GM19324 (cell line): ENCODE results near the gene IRAK3.

Experiments used
- ATAC-seq: cut with Tn5 transposase; IDR thresholded peaks from one replicate; pipeline ENCODE4 v1.9.1; 2021; ENCODE audit warnings: mild to moderate bottlenecking, moderate library complexity; ENCODE audit not compliant: unreplicated experiment, low FRiP score

Gene IRAK3

DNA sequence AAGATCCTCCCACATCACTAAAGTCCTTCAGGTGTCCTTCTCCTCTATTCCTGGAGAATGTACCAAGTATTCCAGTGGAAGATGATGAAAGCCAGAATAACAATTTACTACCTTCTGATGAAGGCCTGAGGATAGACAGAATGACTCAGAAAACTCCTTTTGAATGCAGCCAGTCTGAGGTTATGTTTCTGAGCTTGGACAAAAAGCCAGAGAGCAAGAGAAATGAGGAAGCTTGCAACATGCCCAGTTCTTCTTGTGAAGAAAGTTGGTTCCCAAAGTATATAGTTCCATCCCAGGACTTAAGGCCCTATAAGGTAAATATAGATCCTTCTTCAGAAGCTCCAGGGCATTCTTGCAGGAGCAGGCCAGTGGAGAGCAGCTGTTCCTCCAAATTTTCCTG is 58.7 kb downstream of the IRAK3 start:
- ATAC-seq = no peak

DNA sequence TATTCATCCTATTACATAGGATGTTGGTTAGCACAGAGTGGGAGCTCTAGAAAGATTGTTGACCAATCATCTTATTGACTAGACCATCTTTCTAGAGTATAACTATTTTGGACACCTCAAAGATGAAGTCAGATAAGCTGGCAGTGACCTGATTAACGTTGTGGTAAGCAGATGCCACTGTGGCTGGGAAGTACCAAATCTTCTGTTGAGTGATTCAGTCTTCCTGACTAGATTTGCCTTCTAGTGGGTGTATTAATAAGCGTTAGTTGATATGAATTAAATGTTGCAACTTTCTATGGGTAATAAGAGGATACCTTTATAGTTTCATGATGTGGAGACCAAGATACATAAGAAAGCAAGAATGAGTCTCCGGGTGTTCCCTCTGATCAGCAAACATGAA is 62.0 kb downstream of the IRAK3 start:
- no peak for ATAC-seq

DNA sequence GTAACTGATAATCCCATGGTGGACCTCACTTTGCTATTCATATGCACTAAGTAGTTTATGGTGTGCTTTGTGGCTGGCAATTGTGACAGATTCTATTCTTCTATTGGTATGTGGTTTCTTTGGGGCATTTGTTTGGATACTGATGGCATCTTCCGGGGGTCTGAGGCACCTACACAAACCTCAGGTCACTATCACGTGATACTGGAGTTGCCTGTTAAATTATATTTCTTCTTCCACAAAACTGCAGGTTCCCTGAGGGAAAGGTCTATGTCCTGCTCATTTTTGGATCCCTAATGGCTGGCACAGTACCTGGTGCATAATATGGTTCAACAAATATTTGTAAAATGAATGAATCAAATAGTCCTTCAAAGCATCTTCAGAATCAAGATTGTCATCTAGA is 63.8 kb downstream of the IRAK3 start:
- ATAC-seq = no peak

DNA sequence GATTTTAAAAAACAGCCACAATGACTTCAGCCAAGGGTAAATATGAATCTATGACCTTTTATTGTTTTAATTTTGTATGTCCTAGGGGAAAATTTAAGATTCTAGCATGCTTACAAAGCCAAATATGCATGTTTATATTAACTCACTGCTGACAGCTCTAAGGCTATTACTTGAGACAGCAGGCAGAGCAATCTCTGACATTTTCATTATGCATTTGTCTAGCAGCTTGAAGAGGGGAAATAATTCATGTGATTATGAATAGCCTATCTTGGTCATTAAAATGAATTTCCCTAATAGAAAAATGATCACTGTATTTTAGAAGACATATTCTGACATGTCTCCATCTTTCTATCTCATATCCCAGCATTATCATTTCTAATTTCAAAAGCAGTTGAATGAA is 66.7 kb downstream of the IRAK3 start:
- ATAC-seq = no peak

DNA sequence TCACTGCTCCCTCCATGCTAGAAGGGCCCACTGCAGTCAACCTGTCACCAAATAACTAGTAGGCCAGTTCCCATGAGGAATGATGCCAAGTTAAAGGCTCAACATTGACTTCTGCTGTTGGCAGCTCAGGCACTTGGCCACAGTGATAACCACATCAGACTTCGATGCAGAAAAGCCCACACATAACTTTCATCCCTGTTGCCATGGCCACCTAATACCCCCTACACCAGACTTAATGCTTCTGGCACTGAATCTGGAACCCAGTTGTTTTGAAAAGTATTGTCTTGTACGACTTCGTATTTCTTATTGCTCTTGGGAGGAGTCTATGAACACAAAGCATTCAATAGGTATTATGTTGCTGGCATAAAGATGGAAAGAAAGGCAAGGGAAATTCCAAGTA is 69.0 kb downstream of the IRAK3 start:
- no peak for ATAC-seq

DNA sequence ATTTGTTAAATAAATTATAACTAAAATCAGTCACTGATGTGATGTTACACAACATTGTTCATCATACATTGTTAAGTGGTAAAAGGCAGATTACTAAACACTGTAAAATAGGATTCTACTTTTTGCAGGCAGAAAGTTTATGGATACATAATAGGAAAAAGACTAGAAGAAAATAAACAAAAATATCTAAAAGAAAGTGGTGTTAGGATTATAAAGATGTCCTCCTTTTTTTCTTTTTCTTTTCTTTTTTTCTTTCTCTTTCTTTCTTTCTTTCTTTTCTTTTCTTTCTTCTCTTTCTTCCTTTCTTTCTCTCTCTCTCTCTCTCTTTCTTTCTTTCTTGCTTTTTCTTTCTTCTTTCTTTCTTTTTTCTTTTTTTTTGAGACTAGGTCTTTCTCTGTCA is 73.7 kb downstream of the IRAK3 start:
- no peak for ATAC-seq

DNA sequence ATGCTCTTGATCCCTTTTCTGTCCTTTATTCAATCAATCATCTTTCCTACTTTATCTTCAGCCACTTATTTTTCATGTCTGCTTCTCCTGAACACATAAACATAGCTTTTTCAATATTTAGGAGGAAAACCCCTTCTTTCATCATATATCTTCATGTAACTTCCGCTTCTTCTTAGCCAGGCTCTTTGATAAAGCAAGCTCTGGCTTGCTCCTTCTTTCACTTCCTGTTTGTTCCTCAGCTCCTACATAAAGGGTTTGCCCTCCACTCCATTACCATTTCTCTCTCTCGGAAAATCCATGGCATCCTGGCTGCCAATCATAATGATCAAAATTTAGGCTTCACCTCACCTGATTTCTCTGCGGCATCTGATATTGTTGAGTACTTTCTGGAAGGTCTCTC is 79.5 kb downstream of the IRAK3 start:
- ATAC-seq = no peak

DNA sequence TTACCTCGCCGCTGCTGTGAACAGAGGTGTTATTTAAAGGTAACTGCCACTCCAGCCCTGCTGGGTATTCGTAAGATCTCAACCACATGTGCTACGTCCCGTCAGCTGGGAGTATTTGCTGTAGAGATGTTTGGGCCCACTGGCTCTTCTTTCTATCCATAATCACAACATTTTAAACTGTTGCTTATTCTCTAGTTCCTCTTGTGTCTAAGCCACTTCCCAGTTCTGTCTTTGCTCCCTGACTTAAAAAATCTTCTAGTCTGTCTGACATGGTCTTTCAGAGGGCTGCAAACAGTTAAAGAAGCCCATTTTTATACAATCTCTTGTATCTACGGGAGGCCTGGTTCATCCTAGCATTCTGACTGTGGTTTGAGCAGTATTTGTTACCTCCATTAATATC is 80.1 kb downstream of the IRAK3 start:
- ATAC-seq = no peak

DNA sequence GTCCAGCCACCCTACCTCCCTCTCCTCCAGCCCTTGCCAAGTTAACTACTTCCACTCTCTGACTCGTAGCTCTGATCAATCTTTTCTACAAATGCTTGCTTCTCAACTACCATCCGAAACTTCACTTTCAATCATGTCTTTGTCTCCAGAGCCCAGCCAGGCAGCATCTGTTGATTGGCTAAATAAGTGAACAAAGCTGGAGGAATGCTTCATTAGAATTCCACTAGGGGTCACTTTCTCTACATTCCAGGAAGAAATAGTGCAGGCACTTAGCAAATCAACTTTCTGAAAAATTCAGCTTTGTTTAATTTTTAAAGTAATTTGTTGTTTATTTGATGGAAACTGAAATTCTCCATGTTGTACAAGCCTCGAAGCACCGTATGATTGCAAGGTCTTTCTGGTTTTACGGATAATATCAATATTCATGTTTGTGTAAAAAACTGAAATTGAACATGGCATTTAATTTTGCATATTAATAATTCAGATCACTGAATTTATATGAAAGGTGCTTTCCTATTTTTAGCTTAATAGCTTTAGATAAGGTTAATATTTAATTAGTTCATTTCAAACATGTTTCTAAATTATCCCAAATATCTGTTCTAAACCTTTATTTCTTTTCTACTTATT is 80.9 kb downstream of the IRAK3 start:
- no peak for ATAC-seq

DNA sequence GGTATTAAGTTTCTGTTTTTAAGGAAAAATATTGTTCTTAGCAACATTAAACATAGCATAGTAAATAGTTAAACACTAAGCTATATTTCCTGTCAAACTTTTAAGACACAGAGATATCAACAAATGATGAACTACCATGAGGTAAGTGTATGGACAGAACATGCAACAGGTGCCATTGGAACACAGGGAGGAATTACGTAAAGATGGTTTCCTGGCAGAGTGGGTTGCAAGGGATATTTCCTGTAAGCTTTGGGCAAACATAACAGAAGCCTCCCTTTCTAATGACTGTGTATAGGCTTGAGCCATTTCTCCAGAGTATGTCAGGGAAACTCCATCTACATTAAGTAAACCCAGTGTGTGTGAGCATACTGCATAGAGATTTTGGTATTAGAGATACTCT is 81.6 kb downstream of the IRAK3 start:
- no peak for ATAC-seq

DNA sequence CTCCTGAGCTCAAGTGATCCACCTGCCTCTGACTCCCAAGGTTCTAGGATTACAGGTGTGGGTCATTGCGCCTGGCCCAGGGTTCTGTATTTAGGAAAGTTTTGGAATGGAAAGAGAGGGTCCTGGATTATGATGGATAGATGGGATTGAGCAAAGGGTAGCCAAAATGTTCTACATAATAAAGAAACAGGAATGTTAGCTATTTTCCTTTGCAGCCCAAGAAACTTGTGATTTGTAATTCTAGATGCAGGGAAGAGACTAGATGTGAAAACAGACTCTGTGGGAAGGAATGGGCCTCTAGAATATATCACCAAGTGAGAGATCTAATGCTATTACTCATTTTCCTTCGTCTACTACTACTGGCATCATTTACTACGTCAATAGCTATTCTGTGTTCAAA is 83.6 kb downstream of the IRAK3 start:
- no peak for ATAC-seq

DNA sequence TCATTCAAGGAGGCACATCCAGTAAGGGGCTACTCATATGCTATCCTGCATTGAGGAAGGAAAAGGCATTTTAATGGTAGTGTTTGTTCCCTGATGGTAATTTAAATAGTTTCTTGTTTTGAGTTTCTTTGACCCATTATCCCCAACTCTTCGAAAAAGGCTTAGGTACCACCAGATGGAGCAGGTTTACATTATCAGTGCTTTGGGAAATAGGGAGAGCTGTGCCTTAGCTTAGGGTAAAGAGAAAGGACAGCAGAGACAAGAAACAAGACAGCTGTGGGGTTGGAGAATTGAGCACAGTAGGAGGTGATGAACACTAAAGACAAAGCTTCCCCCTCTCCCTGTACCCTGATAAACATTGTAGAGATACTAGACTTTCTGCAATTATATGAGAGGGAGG is 84.1 kb downstream of the IRAK3 start:
- no peak for ATAC-seq

DNA sequence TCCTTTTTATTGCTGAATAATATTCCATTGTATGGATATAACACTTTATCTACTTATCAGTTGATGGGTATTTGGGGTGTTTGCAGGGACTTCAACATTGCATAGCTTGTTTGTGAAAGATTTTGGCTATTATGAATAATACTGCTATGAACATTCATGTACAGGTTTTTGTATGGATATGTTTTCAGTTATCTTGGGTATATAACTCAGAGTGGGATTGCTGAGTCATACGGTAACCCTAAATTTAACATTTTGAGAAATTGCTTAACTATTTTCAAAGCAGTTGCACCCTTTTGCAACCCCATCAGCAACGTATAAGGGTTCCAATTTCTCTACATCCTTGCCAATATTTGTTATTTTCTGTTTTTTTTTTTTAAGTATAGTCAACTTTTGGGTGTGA is 86.0 kb downstream of the IRAK3 start:
- no peak for ATAC-seq

DNA sequence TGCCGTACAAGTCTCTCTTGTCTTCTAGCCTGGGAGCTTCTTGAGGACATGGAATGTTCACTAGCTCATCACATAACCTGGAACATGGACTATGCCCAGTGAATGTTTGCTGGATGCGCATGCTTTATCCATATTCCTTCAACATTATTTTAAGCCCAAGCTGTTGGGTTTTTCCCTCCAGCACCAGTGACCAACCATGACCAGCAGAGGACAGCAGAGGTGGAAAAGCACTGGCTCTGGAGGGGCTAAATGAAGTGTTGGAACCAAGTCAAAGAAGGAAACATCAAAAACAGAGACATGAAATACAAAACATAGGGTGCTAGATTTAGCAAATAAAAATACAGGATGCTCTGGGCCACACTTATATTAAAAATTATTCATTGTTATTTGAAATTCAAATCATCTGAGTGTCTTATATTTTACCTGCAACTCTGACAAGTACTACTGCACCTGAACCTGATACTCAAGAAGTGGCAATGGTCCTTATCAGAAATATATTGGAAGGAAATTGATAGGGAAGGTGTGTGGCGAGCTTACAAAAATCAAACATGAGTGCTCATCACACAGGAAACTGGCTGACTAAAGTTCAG is 90.2 kb downstream of the IRAK3 start:
- ATAC-seq = no peak

DNA sequence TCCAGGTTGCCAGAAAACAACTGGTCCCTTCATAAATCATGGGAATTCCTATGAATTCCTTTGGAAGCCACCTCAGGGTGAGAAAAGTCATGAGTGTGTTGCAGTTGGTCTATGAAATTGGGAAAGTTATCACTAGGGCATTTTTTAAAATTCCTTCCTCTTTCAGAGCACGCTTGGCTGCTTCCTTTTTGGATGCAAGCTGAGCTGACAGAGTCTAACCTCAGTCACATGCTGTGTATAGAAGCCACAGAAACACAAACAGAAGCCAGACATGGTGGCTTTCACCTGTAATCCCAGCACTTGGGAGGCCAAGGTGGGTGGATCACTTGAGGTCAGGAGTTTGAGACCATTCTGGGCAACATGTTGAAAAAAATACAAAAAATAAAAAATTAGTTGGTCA is 91.5 kb downstream of the IRAK3 start:
- ATAC-seq = no peak

DNA sequence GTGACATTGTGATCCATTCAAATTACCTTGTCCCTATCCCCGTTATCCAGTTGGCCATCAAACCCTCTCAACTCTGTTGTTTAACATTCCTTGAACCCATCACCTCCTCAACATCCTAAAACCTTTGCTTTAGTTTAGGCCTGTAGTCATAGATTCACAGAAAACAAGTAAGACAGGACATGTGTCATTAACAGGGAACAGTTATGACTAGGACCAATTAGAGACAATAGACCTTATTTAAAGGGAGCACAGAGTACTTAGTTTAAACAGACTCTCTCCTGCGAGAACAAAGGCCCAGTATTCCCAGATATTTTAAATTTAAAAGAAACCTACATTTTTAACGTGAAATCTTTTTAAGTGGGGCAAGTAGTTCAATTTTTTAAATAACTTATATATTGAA is 93.2 kb downstream of the IRAK3 start:
- no peak for ATAC-seq

DNA sequence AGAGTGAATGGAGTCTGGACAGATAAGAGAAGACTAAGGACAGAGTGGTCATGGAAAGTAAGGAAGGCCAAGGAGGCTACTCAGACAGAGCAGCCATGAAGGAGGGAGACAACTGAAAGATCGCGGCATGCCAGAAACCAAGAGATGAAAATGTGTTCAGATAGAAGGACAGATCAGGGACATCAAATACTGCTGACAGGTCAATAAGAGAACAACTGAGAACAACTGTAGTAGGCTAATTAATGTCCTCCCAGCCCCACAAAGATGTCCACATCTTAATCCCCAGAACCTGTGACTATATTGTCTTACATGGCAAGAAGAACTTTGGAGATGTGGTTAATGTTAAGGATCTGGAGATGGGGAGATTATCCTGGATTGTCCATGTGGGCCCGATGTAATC is 98.3 kb downstream of the IRAK3 start:
- no peak for ATAC-seq

DNA sequence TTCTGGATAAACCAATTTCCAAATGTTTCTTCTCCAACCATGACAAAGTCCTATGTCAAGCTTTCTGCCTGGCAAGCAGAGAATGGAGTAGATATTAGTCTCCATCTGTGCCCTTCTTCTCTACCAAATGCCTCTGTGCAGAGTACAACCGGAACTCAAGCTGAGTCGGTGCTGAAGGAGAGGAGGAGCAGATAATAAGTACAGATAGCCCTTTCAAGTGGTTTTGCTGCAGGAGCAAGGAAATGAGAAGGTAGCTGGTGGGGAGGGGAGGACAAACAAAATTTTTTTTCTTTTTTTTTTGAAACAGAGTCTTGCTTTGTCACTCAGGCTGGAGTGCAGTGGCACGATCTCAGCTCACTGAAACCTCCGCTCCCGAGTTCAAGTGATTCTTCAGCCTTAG is 99.1 kb downstream of the IRAK3 start:
- no peak for ATAC-seq

DNA sequence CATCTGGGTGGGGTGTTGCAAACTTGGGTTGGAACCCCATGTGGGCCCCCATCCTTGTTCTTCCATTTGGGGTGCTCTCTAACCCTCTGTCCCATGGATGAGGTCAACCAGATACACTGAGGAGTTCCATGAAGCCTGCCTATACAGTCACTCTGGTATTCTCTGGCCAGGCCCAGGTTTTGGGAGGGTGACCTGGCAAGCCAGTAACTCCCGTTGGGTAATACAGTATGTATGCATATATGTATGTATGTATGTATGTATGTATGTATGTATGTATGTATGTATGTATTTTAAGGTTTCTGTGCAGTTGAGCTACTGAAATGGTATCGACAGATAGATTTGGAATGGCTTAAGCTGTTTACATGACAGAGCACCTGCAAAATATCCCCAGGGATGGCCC is 100.5 kb downstream of the IRAK3 start:
- no peak for ATAC-seq

DNA sequence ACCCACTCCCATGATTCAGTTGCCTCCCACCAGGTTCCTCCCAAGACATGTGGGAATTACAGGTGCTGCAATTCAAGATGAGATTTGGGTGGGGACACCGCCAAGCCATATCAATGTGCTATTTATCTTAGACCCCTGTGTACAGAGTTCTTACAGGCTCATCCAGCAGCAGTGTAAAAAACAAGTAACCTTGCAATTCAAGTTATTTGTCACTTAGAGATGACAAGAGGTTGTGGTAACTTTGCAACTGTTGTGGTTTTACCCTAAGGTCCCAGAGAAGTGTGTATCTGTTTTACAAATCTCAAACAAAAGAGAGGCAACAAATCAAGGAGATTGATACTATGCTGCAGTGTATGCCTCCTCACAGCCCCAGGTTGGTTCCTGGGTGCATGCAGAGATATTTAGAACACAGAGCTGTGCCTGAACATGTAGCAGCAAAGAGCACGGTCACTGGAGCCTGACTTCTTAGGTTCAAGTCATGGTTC is 101.7 kb downstream of the IRAK3 start:
- no peak for ATAC-seq

DNA sequence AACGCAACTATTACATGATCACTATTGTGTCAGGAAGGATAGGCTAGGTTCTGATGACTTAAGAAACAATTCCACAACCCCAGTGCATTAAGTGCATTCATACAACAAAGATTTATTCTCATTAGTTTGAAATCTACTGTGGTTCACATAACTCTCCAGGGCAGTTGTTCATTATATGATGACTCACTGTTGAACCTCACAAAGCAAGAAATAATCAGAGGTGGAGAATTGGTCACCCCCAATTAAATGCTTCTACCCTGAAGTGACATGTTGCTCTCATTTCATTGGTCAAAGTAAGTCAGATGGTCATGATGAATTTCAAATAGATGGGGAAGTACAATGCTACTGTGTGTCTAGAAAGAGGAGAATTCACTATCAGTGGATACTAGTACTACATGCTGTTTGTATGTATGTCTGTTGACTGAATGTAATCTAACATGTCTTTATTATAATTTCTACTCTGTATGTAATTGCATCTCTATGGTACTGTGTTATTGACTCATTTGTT is 107.2 kb downstream of the IRAK3 start:
- ATAC-seq = no peak

DNA sequence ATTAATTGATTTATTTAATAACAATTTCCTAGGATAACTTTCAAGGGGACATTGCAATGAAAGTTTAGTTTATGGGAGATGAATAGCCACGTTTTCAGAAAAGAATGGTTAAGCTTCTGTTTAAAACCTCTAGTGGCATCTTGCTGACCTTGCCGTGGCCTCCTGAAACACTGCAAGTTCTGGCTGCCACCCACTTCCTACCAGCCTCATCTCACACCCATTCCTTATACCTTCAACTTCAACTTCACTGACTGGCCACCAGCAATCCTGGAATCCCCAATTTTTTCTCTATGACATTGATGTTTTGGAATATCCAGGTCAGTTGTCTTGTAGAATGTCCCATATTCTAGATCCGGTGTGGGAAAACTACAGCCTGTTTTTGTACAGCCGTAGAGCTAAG is 108.1 kb downstream of the IRAK3 start:
- ATAC-seq = no peak

DNA sequence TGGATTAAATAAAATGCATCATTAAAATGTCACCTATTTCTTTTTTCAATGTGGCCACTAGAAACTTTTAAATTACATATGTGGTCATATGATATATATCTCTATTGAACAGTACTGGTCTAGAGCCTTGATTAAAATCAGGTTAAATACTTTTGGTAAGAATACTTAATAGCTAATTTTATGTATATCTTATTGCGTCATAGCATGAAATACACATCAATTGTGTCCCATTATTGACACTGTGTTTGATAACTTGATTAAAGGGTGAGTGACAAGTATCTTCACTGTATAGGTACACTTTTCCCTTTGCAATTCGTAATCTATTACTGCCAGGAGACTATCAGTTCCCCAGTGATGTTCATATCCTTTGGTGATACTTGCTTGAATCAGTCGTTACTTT is 108.9 kb downstream of the IRAK3 start:
- no peak for ATAC-seq
